GM12874 (cell line): ENCODE results near the gene KCNC3.

Experiments used
- CTCF ChIP-seq: IDR thresholded peaks from 2 replicates; pipeline ENCODE4 v1.5.1; 2011; ENCODE audit warnings: low read depth, mild to moderate bottlenecking, control low read depth, low read length, moderate library complexity; ENCODE audit not compliant: insufficient read depth

The KCNC3 gene

GRCh38 chr19:50320596-50320995, 8.6 kb downstream of the KCNC3 start:
- TF ChIP-seq CTCF: no peak

DNA sequence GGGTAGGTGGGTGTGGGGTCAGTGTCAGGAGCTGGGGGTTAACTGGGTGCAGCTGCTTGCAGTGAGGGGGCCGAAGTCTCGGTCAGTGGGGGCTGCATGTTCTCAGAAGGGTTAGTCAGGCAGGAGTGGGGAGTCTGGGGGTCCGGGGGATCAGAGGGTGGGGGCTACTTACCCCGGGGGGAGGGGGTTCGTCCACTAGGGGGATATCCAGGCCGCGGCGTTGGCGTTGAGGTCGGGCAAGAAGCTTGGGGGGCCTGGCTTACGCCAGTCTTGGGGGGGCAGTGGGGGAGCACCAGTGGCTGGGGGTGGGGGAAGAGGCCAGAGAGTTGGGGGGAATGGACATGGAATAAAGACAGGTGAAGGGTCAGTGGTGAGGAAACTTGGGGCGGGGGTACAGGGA, 9.1 kb downstream of the KCNC3 start:
- no peak for TF ChIP-seq CTCF

GRCh38 chr19:50319156-50319555, 10.0 kb downstream of the KCNC3 start:
- no peak for TF ChIP-seq CTCF

- TF ChIP-seq CTCF: no peak
Measured at GRCh38 chr19:50318438-50318837, 10.7 kb downstream of the KCNC3 start.

DNA sequence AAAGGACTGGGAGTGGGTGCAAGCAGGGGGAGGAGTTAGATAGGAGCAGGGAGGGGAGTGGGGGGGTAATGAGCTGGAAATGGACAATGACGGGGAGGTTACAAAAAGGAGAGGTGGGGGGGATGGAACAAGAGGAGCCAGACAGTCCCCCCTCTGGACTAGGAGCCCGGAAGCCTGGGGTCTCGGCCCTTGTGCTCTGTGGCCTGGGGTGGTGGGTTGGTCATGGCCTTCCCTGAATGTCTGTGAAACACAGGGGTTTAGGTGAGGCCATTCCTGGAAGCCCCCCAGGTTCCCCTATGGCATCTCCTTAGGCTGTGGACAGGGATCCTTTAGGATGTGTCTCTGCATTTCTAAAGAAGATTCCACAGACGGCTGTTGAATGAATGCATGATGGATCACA, 12.1 kb downstream of the KCNC3 start:
- no peak for TF ChIP-seq CTCF

GRCh38 chr19:50315773-50316448, 13.3 kb downstream of the KCNC3 start:
- no peak for TF ChIP-seq CTCF

- no peak for TF ChIP-seq CTCF
Measured at GRCh38 chr19:50314724-50315708, 14.2 kb downstream of the KCNC3 start.
